Measurements from ENCODE around the gene KRT39. TPM values are rescaled to one million over a fixed set of nuclear protein-coding genes. Genes with fewer than 3 reads are reported as not detected.

The KRT39 gene
- total RNA-seq, 1 experiment from 2014 or later = not detected

DNA sequence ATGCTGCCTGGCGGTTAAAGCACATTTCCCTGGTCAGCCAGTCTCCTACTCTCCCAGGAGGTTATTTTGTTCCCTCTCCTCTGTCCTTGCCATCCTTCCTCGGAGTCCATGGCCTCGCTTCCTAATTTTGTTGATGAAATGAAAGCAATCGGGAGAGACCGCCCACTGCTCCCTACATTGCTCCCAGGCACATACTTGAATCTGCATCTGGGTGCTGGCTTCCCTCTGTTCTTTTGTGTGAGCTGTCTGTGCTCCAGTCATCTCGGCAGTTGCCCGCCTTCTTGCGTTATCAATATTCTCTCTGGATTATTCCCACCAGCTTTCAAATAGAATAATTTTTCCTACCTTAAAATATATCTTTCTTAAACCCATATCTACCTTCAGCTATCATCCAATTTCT lies 40.4 kb downstream of the KRT39 start (continued):
- TF ChIP-seq, protein P1, sequence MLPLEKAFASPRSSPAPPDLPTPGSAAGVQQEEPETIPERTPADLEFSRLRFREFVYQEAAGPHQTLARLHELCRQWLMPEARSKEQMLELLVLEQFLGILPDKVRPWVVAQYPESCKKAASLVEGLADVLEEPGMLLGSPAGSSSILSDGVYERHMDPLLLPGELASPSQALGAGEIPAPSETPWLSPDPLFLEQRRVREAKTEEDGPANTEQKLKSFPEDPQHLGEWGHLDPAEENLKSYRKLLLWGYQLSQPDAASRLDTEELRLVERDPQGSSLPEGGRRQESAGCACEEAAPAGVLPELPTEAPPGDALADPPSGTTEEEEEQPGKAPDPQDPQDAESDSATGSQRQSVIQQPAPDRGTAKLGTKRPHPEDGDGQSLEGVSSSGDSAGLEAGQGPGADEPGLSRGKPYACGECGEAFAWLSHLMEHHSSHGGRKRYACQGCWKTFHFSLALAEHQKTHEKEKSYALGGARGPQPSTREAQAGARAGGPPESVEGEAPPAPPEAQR (CRISPR knock-in tag; IDR thresholded peaks at IDR 0.05) = no peak
- TF ChIP-seq FOXJ3 (CRISPR knock-in tag; IDR thresholded peaks at IDR 0.05; ENCODE audit: borderline replicate concordance) (no peak), E2F5 (CRISPR knock-in tag; IDR thresholded peaks at IDR 0.05) (no peak), ZNF121 (CRISPR knock-in tag; IDR thresholded peaks at IDR 0.05) (no peak), FOXP1 (CRISPR knock-in tag; IDR thresholded peaks at IDR 0.05; ENCODE audit: borderline replicate concordance) (no peak)
- TF ChIP-seq, protein P2, sequence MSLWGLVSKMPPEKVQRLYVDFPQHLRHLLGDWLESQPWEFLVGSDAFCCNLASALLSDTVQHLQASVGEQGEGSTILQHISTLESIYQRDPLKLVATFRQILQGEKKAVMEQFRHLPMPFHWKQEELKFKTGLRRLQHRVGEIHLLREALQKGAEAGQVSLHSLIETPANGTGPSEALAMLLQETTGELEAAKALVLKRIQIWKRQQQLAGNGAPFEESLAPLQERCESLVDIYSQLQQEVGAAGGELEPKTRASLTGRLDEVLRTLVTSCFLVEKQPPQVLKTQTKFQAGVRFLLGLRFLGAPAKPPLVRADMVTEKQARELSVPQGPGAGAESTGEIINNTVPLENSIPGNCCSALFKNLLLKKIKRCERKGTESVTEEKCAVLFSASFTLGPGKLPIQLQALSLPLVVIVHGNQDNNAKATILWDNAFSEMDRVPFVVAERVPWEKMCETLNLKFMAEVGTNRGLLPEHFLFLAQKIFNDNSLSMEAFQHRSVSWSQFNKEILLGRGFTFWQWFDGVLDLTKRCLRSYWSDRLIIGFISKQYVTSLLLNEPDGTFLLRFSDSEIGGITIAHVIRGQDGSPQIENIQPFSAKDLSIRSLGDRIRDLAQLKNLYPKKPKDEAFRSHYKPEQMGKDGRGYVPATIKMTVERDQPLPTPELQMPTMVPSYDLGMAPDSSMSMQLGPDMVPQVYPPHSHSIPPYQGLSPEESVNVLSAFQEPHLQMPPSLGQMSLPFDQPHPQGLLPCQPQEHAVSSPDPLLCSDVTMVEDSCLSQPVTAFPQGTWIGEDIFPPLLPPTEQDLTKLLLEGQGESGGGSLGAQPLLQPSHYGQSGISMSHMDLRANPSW (CRISPR knock-in tag; conservative IDR thresholded peaks at IDR 0.05; ENCODE audit: low read depth) = no peak

- Mint-ChIP-seq H3K27me3 (ENCODE audit: low read depth) (peaks cover 3% of the 10 kb centered on the region; the same call in 1 of the 2 replicates), H3K4me3 (no peak overlapping the region), H3K27ac (0 out of 2 replicates have a peak overlapping the region, but pooled peaks have one; percentile 11), H3K4me1 (peaks cover 12% of the 10 kb centered on the region), H3K9me3 (no peaks in the 10 kb centered on the region), H3K36me3 (no peaks in the 10 kb centered on the region)
- ChIA-PET POLR2A (no interaction called here), CTCF (interaction anchor here (1.1 kb wide), 1 partner anchor 495 kb away, joined by 3 read pairs; no protein-coding TSS in a partner anchor)
- no peak for ATAC-seq
- DNase-seq (ENCODE audit: low spot score) = no peak
- TF ChIP-seq ZNF138 (CRISPR knock-in tag; conservative IDR thresholded peaks at IDR 0.05) (no peak), JAZF1 (CRISPR knock-in tag; IDR thresholded peaks at IDR 0.05) (no peak), OVOL2 (CRISPR knock-in tag; IDR thresholded peaks at IDR 0.05; ENCODE audit: borderline replicate concordance) (no peak), FOXJ3 (CRISPR knock-in tag; IDR thresholded peaks at IDR 0.05; ENCODE audit: borderline replicate concordance) (no peak), EMX1 (CRISPR knock-in tag; IDR thresholded peaks at IDR 0.05) (no peak), ATF3 (CRISPR knock-in tag; conservative IDR thresholded peaks at IDR 0.05) (no peak), ATF2 (CRISPR knock-in tag; IDR thresholded peaks at IDR 0.05; ENCODE audit: borderline replicate concordance, low read depth) (no peak), TP53 (CRISPR knock-in tag; IDR thresholded peaks at IDR 0.05) (no peak), ZNF423 (CRISPR knock-in tag; IDR thresholded peaks at IDR 0.05) (no peak), TEAD1 (CRISPR knock-in tag; IDR thresholded peaks at IDR 0.05) (no peak), E2F1 (CRISPR knock-in tag; IDR thresholded peaks at IDR 0.05) (no peak), ZNF317 (CRISPR knock-in tag; IDR thresholded peaks at IDR 0.05; ENCODE audit: borderline replicate concordance, low read depth) (no peak)
- TF ChIP-seq, protein P3, sequence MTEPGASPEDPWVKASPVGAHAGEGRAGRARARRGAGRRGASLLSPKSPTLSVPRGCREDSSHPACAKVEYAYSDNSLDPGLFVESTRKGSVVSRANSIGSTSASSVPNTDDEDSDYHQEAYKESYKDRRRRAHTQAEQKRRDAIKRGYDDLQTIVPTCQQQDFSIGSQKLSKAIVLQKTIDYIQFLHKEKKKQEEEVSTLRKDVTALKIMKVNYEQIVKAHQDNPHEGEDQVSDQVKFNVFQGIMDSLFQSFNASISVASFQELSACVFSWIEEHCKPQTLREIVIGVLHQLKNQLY (CRISPR knock-in tag; IDR thresholded peaks at IDR 0.05) = no peak
- TF ChIP-seq, protein P4, sequence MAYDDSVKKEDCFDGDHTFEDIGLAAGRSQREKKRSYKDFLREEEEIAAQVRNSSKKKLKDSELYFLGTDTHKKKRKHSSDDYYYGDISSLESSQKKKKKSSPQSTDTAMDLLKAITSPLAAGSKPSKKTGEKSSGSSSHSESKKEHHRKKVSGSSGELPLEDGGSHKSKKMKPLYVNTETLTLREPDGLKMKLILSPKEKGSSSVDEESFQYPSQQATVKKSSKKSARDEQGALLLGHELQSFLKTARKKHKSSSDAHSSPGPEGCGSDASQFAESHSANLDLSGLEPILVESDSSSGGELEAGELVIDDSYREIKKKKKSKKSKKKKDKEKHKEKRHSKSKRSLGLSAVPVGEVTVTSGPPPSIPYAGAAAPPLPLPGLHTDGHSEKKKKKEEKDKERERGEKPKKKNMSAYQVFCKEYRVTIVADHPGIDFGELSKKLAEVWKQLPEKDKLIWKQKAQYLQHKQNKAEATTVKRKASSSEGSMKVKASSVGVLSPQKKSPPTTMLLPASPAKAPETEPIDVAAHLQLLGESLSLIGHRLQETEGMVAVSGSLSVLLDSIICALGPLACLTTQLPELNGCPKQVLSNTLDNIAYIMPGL (CRISPR knock-in tag; IDR thresholded peaks at IDR 0.05) = no peak
- TF ChIP-seq, protein P5, sequence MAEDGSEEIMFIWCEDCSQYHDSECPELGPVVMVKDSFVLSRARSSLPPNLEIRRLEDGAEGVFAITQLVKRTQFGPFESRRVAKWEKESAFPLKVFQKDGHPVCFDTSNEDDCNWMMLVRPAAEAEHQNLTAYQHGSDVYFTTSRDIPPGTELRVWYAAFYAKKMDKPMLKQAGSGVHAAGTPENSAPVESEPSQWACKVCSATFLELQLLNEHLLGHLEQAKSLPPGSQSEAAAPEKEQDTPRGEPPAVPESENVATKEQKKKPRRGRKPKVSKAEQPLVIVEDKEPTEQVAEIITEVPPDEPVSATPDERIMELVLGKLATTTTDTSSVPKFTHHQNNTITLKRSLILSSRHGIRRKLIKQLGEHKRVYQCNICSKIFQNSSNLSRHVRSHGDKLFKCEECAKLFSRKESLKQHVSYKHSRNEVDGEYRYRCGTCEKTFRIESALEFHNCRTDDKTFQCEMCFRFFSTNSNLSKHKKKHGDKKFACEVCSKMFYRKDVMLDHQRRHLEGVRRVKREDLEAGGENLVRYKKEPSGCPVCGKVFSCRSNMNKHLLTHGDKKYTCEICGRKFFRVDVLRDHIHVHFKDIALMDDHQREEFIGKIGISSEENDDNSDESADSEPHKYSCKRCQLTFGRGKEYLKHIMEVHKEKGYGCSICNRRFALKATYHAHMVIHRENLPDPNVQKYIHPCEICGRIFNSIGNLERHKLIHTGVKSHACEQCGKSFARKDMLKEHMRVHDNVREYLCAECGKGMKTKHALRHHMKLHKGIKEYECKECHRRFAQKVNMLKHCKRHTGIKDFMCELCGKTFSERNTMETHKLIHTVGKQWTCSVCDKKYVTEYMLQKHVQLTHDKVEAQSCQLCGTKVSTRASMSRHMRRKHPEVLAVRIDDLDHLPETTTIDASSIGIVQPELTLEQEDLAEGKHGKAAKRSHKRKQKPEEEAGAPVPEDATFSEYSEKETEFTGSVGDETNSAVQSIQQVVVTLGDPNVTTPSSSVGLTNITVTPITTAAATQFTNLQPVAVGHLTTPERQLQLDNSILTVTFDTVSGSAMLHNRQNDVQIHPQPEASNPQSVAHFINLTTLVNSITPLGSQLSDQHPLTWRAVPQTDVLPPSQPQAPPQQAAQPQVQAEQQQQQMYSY (CRISPR knock-in tag; IDR thresholded peaks at IDR 0.05) = no peak
Observed at GRCh38 chr17:40922239-40922638, 44.5 kb downstream of the KRT39 start.
